GM23338 (cell line): ENCODE measurements around the gene PARP9.

Experiments
- CREB1 ChIP-seq: fragments of 250-450 bp; sonication (Bioruptor Pico); IDR thresholded peaks from 2 replicates; pipeline ENCODE4 v1.5.0; 2020; ENCODE audit warnings: low read depth, mild to moderate bottlenecking, moderate library complexity
- EZH2 ChIP-seq: fragments of 200-600 bp; sonication (generic); IDR thresholded peaks from one replicate; pipeline ENCODE4 v1.8.0; 2017; ENCODE audit warnings: antibody characterized with exemption, mild to moderate bottlenecking, low read depth; ENCODE audit not compliant: unreplicated experiment
- EZH2phosphoT487 ChIP-seq: fragments of 200-600 bp; sonication (generic); IDR thresholded peaks from one replicate; pipeline ENCODE4 v1.8.1; 2018; ENCODE audit warnings: antibody characterized with exemption; ENCODE audit not compliant: unreplicated experiment
- JUNB ChIP-seq: IDR thresholded peaks from one replicate; pipeline ENCODE4 v1.6.1; 2016; ENCODE audit warnings: antibody characterized with exemption; ENCODE audit not compliant: unreplicated experiment
- NANOG ChIP-seq: IDR thresholded peaks from 2 replicates; pipeline ENCODE4 v1.6.1; 2016; ENCODE audit warnings: antibody characterized with exemption, borderline replicate concordance
- POLR2AphosphoS5 ChIP-seq: IDR thresholded peaks from 2 replicates; pipeline ENCODE4 v1.6.1; 2016; ENCODE audit warnings: antibody characterized with exemption, low read depth
- TF ChIP-seq, protein P1 (sequence below), 2 experiments: fragments of 200-600 bp in 1 of 2; sonication (generic) in 1 of 2; conservative IDR thresholded peaks; 2 replicates each; pipeline versions ENCODE4 v1.5.1 to v1.6.1; 2016 to 2017; ENCODE audit warnings: antibody characterized with exemption in 2 of 2, low read depth in 2 of 2, mild to moderate bottlenecking in 2 of 2, moderate library complexity in 1 of 2
- TF ChIP-seq, protein P2 (sequence below): IDR thresholded peaks from one replicate; pipeline ENCODE4 v1.6.1; 2018; ENCODE audit warnings: antibody characterized with exemption; ENCODE audit not compliant: unreplicated experiment

DNA sequence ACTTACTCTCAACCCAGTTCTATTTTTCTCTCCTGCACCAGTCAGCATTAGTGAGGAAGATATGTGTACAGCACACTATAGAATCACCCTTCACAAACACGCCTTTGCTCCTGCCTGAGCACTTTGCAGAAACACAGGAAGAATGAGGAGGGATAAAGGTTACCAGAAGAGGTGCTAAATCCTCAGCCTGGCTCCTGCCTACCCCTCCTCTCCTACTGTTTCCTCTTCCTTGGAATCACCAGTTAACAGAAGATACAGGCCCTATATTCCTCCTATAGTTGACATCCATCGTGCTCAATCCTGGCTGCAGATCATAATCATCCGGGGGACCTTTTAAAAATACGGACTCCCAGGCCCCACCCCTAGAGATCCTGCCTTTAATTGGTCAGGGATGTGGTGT is 42.2 kb upstream of the PARP9 start:
- TF ChIP-seq, protein P1, sequence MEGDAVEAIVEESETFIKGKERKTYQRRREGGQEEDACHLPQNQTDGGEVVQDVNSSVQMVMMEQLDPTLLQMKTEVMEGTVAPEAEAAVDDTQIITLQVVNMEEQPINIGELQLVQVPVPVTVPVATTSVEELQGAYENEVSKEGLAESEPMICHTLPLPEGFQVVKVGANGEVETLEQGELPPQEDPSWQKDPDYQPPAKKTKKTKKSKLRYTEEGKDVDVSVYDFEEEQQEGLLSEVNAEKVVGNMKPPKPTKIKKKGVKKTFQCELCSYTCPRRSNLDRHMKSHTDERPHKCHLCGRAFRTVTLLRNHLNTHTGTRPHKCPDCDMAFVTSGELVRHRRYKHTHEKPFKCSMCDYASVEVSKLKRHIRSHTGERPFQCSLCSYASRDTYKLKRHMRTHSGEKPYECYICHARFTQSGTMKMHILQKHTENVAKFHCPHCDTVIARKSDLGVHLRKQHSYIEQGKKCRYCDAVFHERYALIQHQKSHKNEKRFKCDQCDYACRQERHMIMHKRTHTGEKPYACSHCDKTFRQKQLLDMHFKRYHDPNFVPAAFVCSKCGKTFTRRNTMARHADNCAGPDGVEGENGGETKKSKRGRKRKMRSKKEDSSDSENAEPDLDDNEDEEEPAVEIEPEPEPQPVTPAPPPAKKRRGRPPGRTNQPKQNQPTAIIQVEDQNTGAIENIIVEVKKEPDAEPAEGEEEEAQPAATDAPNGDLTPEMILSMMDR (conservative IDR thresholded peaks at IDR 0.05; ENCODE audit: low read depth in 2 of 2), result no peak
- TF ChIP-seq POLR2AphosphoS5, result no peak
- no peak for TF ChIP-seq EZH2phosphoT487
- TF ChIP-seq EZH2, result no peak
- no peak for TF ChIP-seq NANOG
- no peak for TF ChIP-seq JUNB
- TF ChIP-seq, protein P2, sequence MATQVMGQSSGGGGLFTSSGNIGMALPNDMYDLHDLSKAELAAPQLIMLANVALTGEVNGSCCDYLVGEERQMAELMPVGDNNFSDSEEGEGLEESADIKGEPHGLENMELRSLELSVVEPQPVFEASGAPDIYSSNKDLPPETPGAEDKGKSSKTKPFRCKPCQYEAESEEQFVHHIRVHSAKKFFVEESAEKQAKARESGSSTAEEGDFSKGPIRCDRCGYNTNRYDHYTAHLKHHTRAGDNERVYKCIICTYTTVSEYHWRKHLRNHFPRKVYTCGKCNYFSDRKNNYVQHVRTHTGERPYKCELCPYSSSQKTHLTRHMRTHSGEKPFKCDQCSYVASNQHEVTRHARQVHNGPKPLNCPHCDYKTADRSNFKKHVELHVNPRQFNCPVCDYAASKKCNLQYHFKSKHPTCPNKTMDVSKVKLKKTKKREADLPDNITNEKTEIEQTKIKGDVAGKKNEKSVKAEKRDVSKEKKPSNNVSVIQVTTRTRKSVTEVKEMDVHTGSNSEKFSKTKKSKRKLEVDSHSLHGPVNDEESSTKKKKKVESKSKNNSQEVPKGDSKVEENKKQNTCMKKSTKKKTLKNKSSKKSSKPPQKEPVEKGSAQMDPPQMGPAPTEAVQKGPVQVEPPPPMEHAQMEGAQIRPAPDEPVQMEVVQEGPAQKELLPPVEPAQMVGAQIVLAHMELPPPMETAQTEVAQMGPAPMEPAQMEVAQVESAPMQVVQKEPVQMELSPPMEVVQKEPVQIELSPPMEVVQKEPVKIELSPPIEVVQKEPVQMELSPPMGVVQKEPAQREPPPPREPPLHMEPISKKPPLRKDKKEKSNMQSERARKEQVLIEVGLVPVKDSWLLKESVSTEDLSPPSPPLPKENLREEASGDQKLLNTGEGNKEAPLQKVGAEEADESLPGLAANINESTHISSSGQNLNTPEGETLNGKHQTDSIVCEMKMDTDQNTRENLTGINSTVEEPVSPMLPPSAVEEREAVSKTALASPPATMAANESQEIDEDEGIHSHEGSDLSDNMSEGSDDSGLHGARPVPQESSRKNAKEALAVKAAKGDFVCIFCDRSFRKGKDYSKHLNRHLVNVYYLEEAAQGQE, result no peak
- TF ChIP-seq CREB1 (CRISPR knock-in tag), result no peak
